SK-N-SH treated with all-trans-retinoic acid at 6 μM for 48 hours (cell line): ENCODE results near the gene CD300LF.

Experiments used
- ATAC-seq: fragments of 200-7000 bp; cut with Tn5 transposase; 3 replicates; pipeline ENCODE4 v1.9.1; 2020; ENCODE audit warnings: mild to moderate bottlenecking, moderate library complexity
- ARNTL ChIP-seq: fragments of 450-650 bp; formaldehyde crosslinking; IDR thresholded peaks from 2 replicates; pipeline ENCODE4 v1.5.0; 2020; ENCODE audit warnings: low read depth, mild to moderate bottlenecking, moderate library complexity, borderline replicate concordance
- BACH2 ChIP-seq: fragments of 250-450 bp; sonication (Bioruptor Pico); IDR thresholded peaks from 2 replicates; pipeline ENCODE4 v1.9.0; 2021; ENCODE audit warnings: mild to moderate bottlenecking, borderline replicate concordance
- CSDC2 ChIP-seq: fragments of 250-450 bp; sonication (Bioruptor Pico); IDR thresholded peaks from 2 replicates; pipeline ENCODE4 v1.5.0; 2020; ENCODE audit warnings: mild to moderate bottlenecking, moderate library complexity
- CSRNP3 ChIP-seq: fragments of 250-450 bp; sonication (Bioruptor Pico); IDR thresholded peaks from 2 replicates; pipeline ENCODE4 v1.5.1; 2021; ENCODE audit warnings: mild to moderate bottlenecking, moderate library complexity
- ESRRG ChIP-seq: fragments of 250-450 bp; sonication (Bioruptor Pico); IDR thresholded peaks from 2 replicates; pipeline ENCODE4 v1.6.1; 2021; ENCODE audit warnings: mild to moderate bottlenecking
- GLIS3 ChIP-seq: fragments of 250-450 bp; sonication (Bioruptor Pico); IDR thresholded peaks from 2 replicates; pipeline ENCODE4 v1.5.0; 2020; ENCODE audit warnings: mild to moderate bottlenecking, moderate library complexity
- ISL1 ChIP-seq: fragments of 250-450 bp; sonication (Bioruptor Pico); IDR thresholded peaks from 2 replicates; pipeline ENCODE4 v2.1.2; 2022; ENCODE audit warnings: mild to moderate bottlenecking, moderate library complexity
- OSR1 ChIP-seq: fragments of 250-450 bp; sonication (Bioruptor Pico); IDR thresholded peaks from 2 replicates; pipeline ENCODE4 v1.8.0; 2022; ENCODE audit warnings: moderate library complexity, mild to moderate bottlenecking, inconsistent platforms
- PATZ1 ChIP-seq: fragments of 250-450 bp; sonication (Bioruptor Pico); IDR thresholded peaks from 2 replicates; pipeline ENCODE4 v1.8.0; 2020; ENCODE audit warnings: mild to moderate bottlenecking, moderate library complexity, borderline replicate concordance
- PPARA ChIP-seq: fragments of 250-450 bp; sonication (Bioruptor Pico); IDR thresholded peaks from 2 replicates; pipeline ENCODE4 v1.5.0; 2020; ENCODE audit warnings: mild to moderate bottlenecking, borderline replicate concordance
- RARB ChIP-seq: fragments of 250-450 bp; sonication (Bioruptor Pico); IDR thresholded peaks from 2 replicates; pipeline ENCODE4 v1.8.0; 2021; ENCODE audit warnings: mild to moderate bottlenecking, moderate library complexity
- TCF4 ChIP-seq: fragments of 250-450 bp; sonication (Bioruptor Pico); IDR thresholded peaks from 2 replicates; pipeline ENCODE4 v1.8.0; 2021; ENCODE audit warnings: mild to moderate bottlenecking, moderate library complexity, borderline replicate concordance
- TOX ChIP-seq: fragments of 250-450 bp; sonication (Bioruptor Pico); IDR thresholded peaks from 2 replicates; pipeline ENCODE4 v1.8.0; 2021; ENCODE audit warnings: mild to moderate bottlenecking, moderate library complexity, borderline replicate concordance
- ZC3H10 ChIP-seq: fragments of 250-450 bp; sonication (Bioruptor Pico); IDR thresholded peaks from 2 replicates; pipeline ENCODE4 v1.5.1; 2021; ENCODE audit warnings: mild to moderate bottlenecking, moderate library complexity
- ZFP3 ChIP-seq: fragments of 250-450 bp; sonication (Bioruptor Pico); IDR thresholded peaks from 2 replicates; pipeline ENCODE4 v1.5.0; 2020; ENCODE audit warnings: mild to moderate bottlenecking, moderate library complexity
- ZFP30 ChIP-seq: fragments of 450-650 bp; formaldehyde crosslinking; IDR thresholded peaks from 2 replicates; pipeline ENCODE4 v1.5.0; 2022; ENCODE audit warnings: mild to moderate bottlenecking, moderate library complexity
- ZNF565 ChIP-seq: fragments of 450-650 bp; formaldehyde crosslinking; conservative IDR thresholded peaks from 2 replicates; pipeline ENCODE4 v1.5.0; 2020; ENCODE audit warnings: low read depth, mild to moderate bottlenecking, moderate library complexity
- ZNF70 ChIP-seq: fragments of 450-650 bp; formaldehyde crosslinking; IDR thresholded peaks from 2 replicates; pipeline ENCODE4 v1.5.0; 2020; ENCODE audit warnings: mild to moderate bottlenecking, moderate library complexity
- ZNF8 ChIP-seq: fragments of 450-650 bp; formaldehyde crosslinking; IDR thresholded peaks from 2 replicates; pipeline ENCODE4 v1.5.0; 2020; ENCODE audit warnings: mild to moderate bottlenecking, moderate library complexity
- TF ChIP-seq, protein P1 (sequence below): fragments of 250-450 bp; sonication (Bioruptor Pico); IDR thresholded peaks from 2 replicates; pipeline ENCODE4 v1.5.1; 2020; ENCODE audit warnings: low read depth, mild to moderate bottlenecking, moderate library complexity
- TF ChIP-seq, protein P2 (sequence below): fragments of 250-450 bp; sonication (Bioruptor Pico); IDR thresholded peaks from 2 replicates; pipeline ENCODE4 v1.8.0; 2021; ENCODE audit warnings: low read depth, mild to moderate bottlenecking, moderate library complexity, borderline replicate concordance

The CD300LF gene

GRCh38 chr17:74739227-74739831 lies 26.6 kb upstream of the CD300LF start:
- ATAC-seq: no peak
- TF ChIP-seq GLIS3 (CRISPR knock-in tag) (no peak), ARNTL (CRISPR knock-in tag) (no peak), PATZ1 (no peak), PPARA (CRISPR knock-in tag) (no peak)
- TF ChIP-seq, protein P1, sequence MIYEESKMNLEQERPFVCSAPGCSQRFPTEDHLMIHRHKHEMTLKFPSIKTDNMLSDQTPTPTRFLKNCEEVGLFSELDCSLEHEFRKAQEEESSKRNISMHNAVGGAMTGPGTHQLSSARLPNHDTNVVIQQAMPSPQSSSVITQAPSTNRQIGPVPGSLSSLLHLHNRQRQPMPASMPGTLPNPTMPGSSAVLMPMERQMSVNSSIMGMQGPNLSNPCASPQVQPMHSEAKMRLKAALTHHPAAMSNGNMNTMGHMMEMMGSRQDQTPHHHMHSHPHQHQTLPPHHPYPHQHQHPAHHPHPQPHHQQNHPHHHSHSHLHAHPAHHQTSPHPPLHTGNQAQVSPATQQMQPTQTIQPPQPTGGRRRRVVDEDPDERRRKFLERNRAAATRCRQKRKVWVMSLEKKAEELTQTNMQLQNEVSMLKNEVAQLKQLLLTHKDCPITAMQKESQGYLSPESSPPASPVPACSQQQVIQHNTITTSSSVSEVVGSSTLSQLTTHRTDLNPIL (CRISPR knock-in tag): no peak

DNA sequence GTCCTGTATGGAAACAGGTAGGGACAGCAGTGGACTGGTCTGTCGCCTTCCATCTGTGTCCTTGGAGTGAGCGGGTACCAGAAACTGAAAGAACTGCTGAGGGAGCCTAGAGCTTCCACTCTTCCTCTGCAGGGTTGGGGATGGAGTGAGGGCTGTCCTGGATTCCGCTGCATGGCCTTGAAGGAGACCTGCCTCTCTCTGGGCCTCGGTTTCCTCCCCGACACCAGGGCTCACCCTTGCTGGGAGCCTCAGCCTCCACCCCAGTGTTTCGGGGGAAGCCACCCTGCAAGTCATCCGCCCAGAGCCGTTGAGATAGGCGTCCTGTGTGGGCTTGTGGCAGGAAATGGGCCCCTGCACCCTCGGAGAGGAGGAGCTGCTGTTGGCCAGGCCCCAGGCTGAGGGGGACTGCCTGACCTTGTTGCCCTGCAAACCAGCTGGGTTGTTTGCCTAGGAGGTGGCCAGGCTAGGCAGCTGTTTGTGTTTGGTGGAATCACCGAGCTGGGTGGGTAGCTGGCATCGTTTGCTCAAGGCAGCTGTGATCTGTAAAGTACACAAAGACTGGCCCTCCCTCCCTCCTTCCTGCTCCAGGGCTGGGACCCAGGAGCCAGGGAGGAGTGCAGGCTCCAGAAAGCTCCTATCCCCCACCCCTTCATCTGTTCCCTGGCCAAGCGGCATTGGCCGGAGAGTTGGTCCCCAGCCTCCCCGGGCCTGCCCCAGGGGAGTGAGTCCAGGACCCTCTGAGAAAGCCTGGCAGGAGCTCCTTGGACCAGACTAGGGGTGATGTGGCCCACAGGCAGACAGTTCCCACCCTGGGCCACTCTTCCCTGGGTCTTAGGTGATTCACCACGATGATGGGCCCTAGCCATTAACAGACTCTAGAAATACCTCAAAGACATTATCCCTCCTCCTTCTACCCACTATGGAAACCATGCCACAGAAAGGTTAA lies 25.6 kb upstream of the CD300LF start:
- ATAC-seq: peak; percentile 4; the same call in 2 of the 3 replicates
- TF ChIP-seq ZC3H10 (CRISPR knock-in tag) (no peak), ZNF70 (CRISPR knock-in tag) (no peak), OSR1 (CRISPR knock-in tag) (no peak), TOX (CRISPR knock-in tag) (no peak), BACH2 (CRISPR knock-in tag) (no peak), TCF4 (no peak), CSDC2 (no peak), PPARA (CRISPR knock-in tag) (no peak), ZNF8 (no peak), ZFP3 (no peak), ARNTL (CRISPR knock-in tag) (no peak), RARB (CRISPR knock-in tag) (no peak), ZNF565 (CRISPR knock-in tag) (no peak), CSRNP3 (CRISPR knock-in tag) (no peak), ESRRG (CRISPR knock-in tag) (no peak), ISL1 (CRISPR knock-in tag) (no peak)

- TF ChIP-seq, protein P2, sequence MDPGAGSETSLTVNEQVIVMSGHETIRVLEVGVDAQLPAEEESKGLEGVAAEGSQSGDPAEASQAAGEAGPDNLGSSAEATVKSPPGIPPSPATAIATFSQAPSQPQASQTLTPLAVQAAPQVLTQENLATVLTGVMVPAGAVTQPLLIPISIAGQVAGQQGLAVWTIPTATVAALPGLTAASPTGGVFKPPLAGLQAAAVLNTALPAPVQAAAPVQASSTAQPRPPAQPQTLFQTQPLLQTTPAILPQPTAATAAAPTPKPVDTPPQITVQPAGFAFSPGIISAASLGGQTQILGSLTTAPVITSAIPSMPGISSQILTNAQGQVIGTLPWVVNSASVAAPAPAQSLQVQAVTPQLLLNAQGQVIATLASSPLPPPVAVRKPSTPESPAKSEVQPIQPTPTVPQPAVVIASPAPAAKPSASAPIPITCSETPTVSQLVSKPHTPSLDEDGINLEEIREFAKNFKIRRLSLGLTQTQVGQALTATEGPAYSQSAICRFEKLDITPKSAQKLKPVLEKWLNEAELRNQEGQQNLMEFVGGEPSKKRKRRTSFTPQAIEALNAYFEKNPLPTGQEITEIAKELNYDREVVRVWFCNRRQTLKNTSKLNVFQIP: no peak
- TF ChIP-seq ZNF8: no peak
- TF ChIP-seq ZFP30 (CRISPR knock-in tag): no peak
- TF ChIP-seq ZFP3: no peak
- no peak for TF ChIP-seq RARB (CRISPR knock-in tag)
- no peak for TF ChIP-seq ZNF565 (CRISPR knock-in tag)
- TF ChIP-seq TOX (CRISPR knock-in tag): no peak
- no peak for TF ChIP-seq CSDC2
- peak; percentile 49 for ATAC-seq
Measured at GRCh38 chr17:74737299-74738050, 24.8 kb upstream of the CD300LF start.
